ENCODE results near the gene NELFCD. TPM values are rescaled to one million over a fixed set of nuclear protein-coding genes. Genes with fewer than 3 reads are reported as not detected.
"Not testable (repeated sequence)": the region's sequence is repeated elsewhere in the genome, so short reads cannot be mapped to it uniquely, and the experiment has no call there.

The NELFCD gene
- total RNA-seq, result 111 and 113 TPM in 2 replicates

- intact Hi-C loops (cut with micrococcal nuclease), result loop anchor here (5.0 to 10.0 kb wide), 3 partner anchors 51 to 326 kb away; partner anchors contain the start of genes ATP5F1E and STX16
- Mint-ChIP-seq H3K9me3 (peaks cover 2% of the 10 kb centered on the region), H3K4me3 (ENCODE audit: low read depth) (peak within 1 kb of the TSS; percentile 93), H3K4me1 (ENCODE audit: low read depth) (peaks cover 27% of the 10 kb centered on the region), H3K36me3 (ENCODE audit: low read depth) (peaks cover 23% of the 10 kb centered on the region), H3K27me3 (ENCODE audit: low read depth) (peaks cover 3% of the 10 kb centered on the region), H3K27ac (peak within 1 kb of the TSS; percentile 90)
- DNase-seq (ENCODE audit: low spot score), result peak; percentile 83
Observed at GRCh38 chr20:58980711-58981627, at the start of gene NELFCD. Gene NELFCD, plus strand, starts transcription at chr20:58981256. Its CDS starts 54 bp downstream, at chr20:58981310.

- intact Hi-C loops (cut with micrococcal nuclease), result no loop called here
- Mint-ChIP-seq H3K36me3 (ENCODE audit: low read depth) (no peaks in the 10 kb centered on the region), H3K4me1 (ENCODE audit: low read depth) (no peaks in the 10 kb centered on the region), H3K27ac (no peak overlapping the region), H3K27me3 (ENCODE audit: low read depth) (peaks cover 33% of the 10 kb centered on the region), H3K4me3 (ENCODE audit: low read depth) (no peak overlapping the region), H3K9me3 (no peaks in the 10 kb centered on the region)
- no peak for DNase-seq (ENCODE audit: low spot score)
Observed at GRCh38 chr20:58932170-58932569, 48.9 kb upstream of the NELFCD start.

- Mint-ChIP-seq H3K9me3 (no peaks in the 10 kb centered on the region), H3K27me3 (ENCODE audit: low read depth) (peaks cover 45% of the 10 kb centered on the region), H3K27ac (no peak overlapping the region), H3K4me3 (ENCODE audit: low read depth) (no peak overlapping the region), H3K4me1 (ENCODE audit: low read depth) (no peaks in the 10 kb centered on the region), H3K36me3 (ENCODE audit: low read depth) (no peaks in the 10 kb centered on the region)
- DNase-seq (ENCODE audit: low spot score), result no peak
- intact Hi-C loops (cut with micrococcal nuclease), result no loop called here
Observed at GRCh38 chr20:58938078-58938477, 43.0 kb upstream of the NELFCD start.

GRCh38 chr20:58938541-58938940, 42.5 kb upstream of the NELFCD start:
- no peaks in the 10 kb centered on the region for H3K4me1 Mint-ChIP-seq (ENCODE audit: low read depth)
- no peak overlapping the region for H3K4me3 Mint-ChIP-seq (ENCODE audit: low read depth)
- H3K27ac Mint-ChIP-seq, result no peak overlapping the region
- no peaks in the 10 kb centered on the region for H3K9me3 Mint-ChIP-seq
- intact Hi-C loops (cut with micrococcal nuclease), result no loop called here
- H3K27me3 Mint-ChIP-seq (ENCODE audit: low read depth), result peaks cover 45% of the 10 kb centered on the region
- H3K36me3 Mint-ChIP-seq (ENCODE audit: low read depth), result no peaks in the 10 kb centered on the region
- DNase-seq (ENCODE audit: low spot score), result no peak

GRCh38 chr20:58941471-58941870, 39.6 kb upstream of the NELFCD start:
- Mint-ChIP-seq H3K27ac (no peak overlapping the region), H3K9me3 (no peaks in the 10 kb centered on the region), H3K4me3 (ENCODE audit: low read depth) (no peak overlapping the region), H3K36me3 (ENCODE audit: low read depth) (no peaks in the 10 kb centered on the region), H3K4me1 (ENCODE audit: low read depth) (no peaks in the 10 kb centered on the region), H3K27me3 (ENCODE audit: low read depth) (peaks cover 36% of the 10 kb centered on the region)
- DNase-seq (ENCODE audit: low spot score), result no peak
- intact Hi-C loops (cut with micrococcal nuclease), result no loop called here

GRCh38 chr20:58942549-58942948, 38.5 kb upstream of the NELFCD start:
- no peak overlapping the region for H3K4me3 Mint-ChIP-seq (ENCODE audit: low read depth)
- peaks cover 30% of the 10 kb centered on the region for H3K27me3 Mint-ChIP-seq (ENCODE audit: low read depth)
- no peaks in the 10 kb centered on the region for H3K4me1 Mint-ChIP-seq (ENCODE audit: low read depth)
- H3K27ac Mint-ChIP-seq, result no peak overlapping the region
- no peaks in the 10 kb centered on the region for H3K36me3 Mint-ChIP-seq (ENCODE audit: low read depth)
- intact Hi-C loops (cut with micrococcal nuclease), result no loop called here
- H3K9me3 Mint-ChIP-seq, result no peaks in the 10 kb centered on the region
- no peak for DNase-seq (ENCODE audit: low spot score)

- peaks cover 14% of the 10 kb centered on the region for H3K27me3 Mint-ChIP-seq (ENCODE audit: low read depth)
- H3K36me3 Mint-ChIP-seq (ENCODE audit: low read depth), result no peaks in the 10 kb centered on the region
- no peak overlapping the region for H3K4me3 Mint-ChIP-seq (ENCODE audit: low read depth)
- no peaks in the 10 kb centered on the region for H3K4me1 Mint-ChIP-seq (ENCODE audit: low read depth)
- intact Hi-C loops (cut with micrococcal nuclease), result no loop called here
- H3K27ac Mint-ChIP-seq, result no peak overlapping the region
- DNase-seq (ENCODE audit: low spot score), result no peak
- H3K9me3 Mint-ChIP-seq, result no peaks in the 10 kb centered on the region
Observed at GRCh38 chr20:58944610-58945009, 36.4 kb upstream of the NELFCD start.

- Mint-ChIP-seq H3K4me3 (ENCODE audit: low read depth) (no peak overlapping the region), H3K27me3 (ENCODE audit: low read depth) (peaks cover 15% of the 10 kb centered on the region), H3K9me3 (no peaks in the 10 kb centered on the region), H3K36me3 (ENCODE audit: low read depth) (no peaks in the 10 kb centered on the region), H3K27ac (no peak overlapping the region), H3K4me1 (ENCODE audit: low read depth) (no peaks in the 10 kb centered on the region)
- DNase-seq (ENCODE audit: low spot score), result no peak
- intact Hi-C loops (cut with micrococcal nuclease), result no loop called here
Observed at GRCh38 chr20:58945965-58946631, 35.0 kb upstream of the NELFCD start.

GRCh38 chr20:58947797-58948388, 33.2 kb upstream of the NELFCD start:
- H3K9me3 Mint-ChIP-seq; DNase-seq (ENCODE audit: low spot score); H3K36me3 Mint-ChIP-seq (ENCODE audit: low read depth); intact Hi-C loops (cut with micrococcal nuclease); H3K4me3 Mint-ChIP-seq (ENCODE audit: low read depth); H3K4me1 Mint-ChIP-seq (ENCODE audit: low read depth); H3K27ac Mint-ChIP-seq: not testable (repeated sequence)
- H3K27me3 Mint-ChIP-seq (ENCODE audit: low read depth), result peaks cover 18% of the 10 kb centered on the region

- Mint-ChIP-seq H3K27ac (no peak overlapping the region), H3K36me3 (ENCODE audit: low read depth) (no peaks in the 10 kb centered on the region), H3K9me3 (no peaks in the 10 kb centered on the region), H3K4me3 (ENCODE audit: low read depth) (no peak overlapping the region), H3K4me1 (ENCODE audit: low read depth) (no peaks in the 10 kb centered on the region), H3K27me3 (ENCODE audit: low read depth) (peaks cover 29% of the 10 kb centered on the region)
- intact Hi-C loops (cut with micrococcal nuclease), result no loop called here
- no peak for DNase-seq (ENCODE audit: low spot score)
Observed at GRCh38 chr20:58950603-58951002, 30.5 kb upstream of the NELFCD start.

- no peaks in the 10 kb centered on the region for H3K36me3 Mint-ChIP-seq (ENCODE audit: low read depth)
- H3K4me1 Mint-ChIP-seq (ENCODE audit: low read depth), result no peaks in the 10 kb centered on the region
- peaks cover 29% of the 10 kb centered on the region for H3K27me3 Mint-ChIP-seq (ENCODE audit: low read depth)
- H3K4me3 Mint-ChIP-seq (ENCODE audit: low read depth), result no peak overlapping the region
- intact Hi-C loops (cut with micrococcal nuclease), result no loop called here
- no peak for DNase-seq (ENCODE audit: low spot score)
- H3K9me3 Mint-ChIP-seq, result no peaks in the 10 kb centered on the region
- H3K27ac Mint-ChIP-seq, result no peak overlapping the region
Observed at GRCh38 chr20:58953050-58953449, 28.0 kb upstream of the NELFCD start.

- Mint-ChIP-seq H3K4me3 (ENCODE audit: low read depth) (no peak overlapping the region), H3K27ac (no peak overlapping the region), H3K36me3 (ENCODE audit: low read depth) (no peaks in the 10 kb centered on the region), H3K9me3 (no peaks in the 10 kb centered on the region), H3K27me3 (ENCODE audit: low read depth) (peaks cover 28% of the 10 kb centered on the region), H3K4me1 (ENCODE audit: low read depth) (no peaks in the 10 kb centered on the region)
- intact Hi-C loops (cut with micrococcal nuclease), result no loop called here
- no peak for DNase-seq (ENCODE audit: low spot score)
Observed at GRCh38 chr20:58956078-58956477, 25.0 kb upstream of the NELFCD start.

- Mint-ChIP-seq H3K36me3 (ENCODE audit: low read depth) (no peaks in the 10 kb centered on the region), H3K4me1 (ENCODE audit: low read depth) (no peaks in the 10 kb centered on the region), H3K27ac (no peak overlapping the region), H3K4me3 (ENCODE audit: low read depth) (no peak overlapping the region), H3K9me3 (no peaks in the 10 kb centered on the region), H3K27me3 (ENCODE audit: low read depth) (peaks cover 14% of the 10 kb centered on the region)
- intact Hi-C loops (cut with micrococcal nuclease), result no loop called here
- DNase-seq (ENCODE audit: low spot score), result no peak
Observed at GRCh38 chr20:58959652-58960051, 21.4 kb upstream of the NELFCD start.

Measured in activated T-helper 2 cell treated with anti-CD3 and anti-CD28 coated beads, Interferon-gamma antibody, Interleukin-2, Interleukin-4, amounts not matched to agents 10 μg/mL and 5 μg/mL and 100 μg/mL, durations not matched to agents 14 hours and 24 hours and 36 hours (primary cell).